GM18858 (cell line): ENCODE measurements around the gene NCAM1.
"Not testable (repeated sequence)": the region's sequence is repeated elsewhere in the genome, so short reads cannot be mapped to it uniquely, and the experiment has no call there.

Experiments
- ATAC-seq: cut with Tn5 transposase; IDR thresholded peaks from one replicate; pipeline ENCODE4 v1.9.1; 2021; ENCODE audit not compliant: unreplicated experiment

NCAM1 gene

GRCh38 chr11:112961146-112961668 is at the start of gene NCAM1:
NCAM1 (plus strand) TSS chr11:112961420.
- no peak for ATAC-seq

GRCh38 chr11:112922606-112923005 is 38.6 kb upstream of the NCAM1 start:
- ATAC-seq: no peak

DNA sequence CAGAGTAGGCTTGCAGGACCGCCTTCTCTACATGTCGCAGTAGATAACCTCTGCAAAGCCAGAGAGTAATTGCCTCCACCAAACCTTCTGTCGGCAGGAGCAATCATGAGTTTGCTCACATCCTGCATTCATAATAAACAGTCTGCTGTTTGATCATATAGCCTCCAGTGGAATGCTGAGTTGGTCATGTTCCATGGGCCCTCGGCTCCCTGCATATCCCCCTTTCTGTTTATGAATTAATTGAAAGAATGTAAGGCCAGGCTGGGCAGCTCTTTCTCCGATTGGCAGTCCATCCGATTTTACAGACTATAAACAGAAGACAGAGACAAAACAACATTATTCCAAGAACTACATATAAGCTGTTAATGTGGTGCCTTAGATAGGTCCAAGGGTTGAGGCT is 36.4 kb upstream of the NCAM1 start:
- ATAC-seq: not testable (repeated sequence)

DNA sequence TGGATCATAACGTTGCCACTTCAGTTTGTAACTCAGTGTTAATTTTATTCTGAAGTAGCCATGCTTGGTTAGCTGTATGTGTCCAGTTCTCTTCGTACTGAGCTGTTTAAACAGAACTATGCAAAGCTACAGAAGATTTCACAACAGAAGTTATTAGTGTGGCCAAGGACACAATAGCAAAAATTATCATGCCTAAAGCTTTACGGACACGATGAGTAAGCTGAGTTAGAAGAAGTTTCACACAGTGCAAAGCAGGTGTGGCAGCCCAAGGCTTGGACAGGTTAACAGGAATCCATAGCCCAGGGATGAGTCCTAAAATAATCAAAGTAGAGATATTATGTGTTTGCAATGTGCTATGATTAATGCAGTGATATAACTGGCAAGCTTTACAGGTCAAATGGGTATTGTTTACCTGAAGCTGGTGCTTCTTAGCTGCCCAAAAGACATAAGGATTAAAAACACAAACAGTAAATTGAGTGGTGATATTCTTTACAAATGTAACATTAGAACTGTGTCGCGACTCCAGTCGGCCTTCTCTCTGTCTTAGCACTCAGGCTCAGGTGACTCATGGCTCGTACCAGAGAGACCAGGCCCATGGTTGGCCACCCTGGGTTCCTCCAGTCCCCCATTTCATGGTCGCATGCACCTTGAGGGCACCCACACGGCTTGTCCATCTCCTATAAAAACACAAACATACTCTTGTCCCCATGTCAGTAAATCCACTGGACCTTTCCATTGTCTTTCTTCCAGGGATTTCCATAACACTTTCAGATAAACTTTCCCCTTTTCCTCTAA is 35.5 kb upstream of the NCAM1 start:
- ATAC-seq: no peak

DNA sequence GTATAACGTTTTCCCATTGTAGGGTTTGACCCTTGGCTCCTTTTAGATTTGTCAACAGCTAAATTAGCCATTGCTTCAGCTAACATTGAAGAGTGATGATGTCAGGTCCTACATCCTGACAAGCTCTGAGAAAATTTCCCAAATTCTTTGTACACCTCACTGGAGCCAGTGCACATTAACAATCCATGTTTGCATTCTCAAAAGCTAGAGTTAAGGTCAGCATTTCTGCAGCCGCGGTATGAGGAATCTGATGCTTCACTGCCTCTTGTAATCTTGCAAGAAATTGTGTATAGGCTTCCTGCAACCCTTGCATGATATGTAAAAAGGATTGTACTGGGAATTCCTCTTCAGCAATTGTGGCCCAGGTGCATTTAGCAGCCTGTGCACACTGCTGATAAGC is 33.1 kb upstream of the NCAM1 start:
- ATAC-seq: no peak

- no peak for ATAC-seq
Observed at GRCh38 chr11:112929432-112929831, 31.8 kb upstream of the NCAM1 start.

DNA sequence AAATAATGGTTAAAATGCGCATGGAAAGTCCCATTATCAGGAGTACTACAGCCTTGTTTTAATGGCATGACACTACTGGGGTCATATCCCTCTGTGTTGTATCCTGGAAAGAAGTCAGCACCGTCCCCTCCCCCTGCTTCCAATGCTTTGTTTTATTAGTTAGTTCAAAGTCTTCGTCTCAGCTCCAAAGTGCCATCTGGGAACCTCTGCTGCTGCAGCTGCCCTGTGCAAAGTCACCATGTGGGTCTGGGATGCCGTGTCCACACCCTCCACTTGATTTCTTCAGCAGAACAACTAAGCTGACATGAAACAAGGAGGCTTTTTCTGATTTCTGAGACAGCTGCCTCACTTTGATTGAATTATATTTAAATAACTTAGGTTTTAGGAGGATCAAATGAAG is 29.5 kb upstream of the NCAM1 start:
- ATAC-seq: no peak

DNA sequence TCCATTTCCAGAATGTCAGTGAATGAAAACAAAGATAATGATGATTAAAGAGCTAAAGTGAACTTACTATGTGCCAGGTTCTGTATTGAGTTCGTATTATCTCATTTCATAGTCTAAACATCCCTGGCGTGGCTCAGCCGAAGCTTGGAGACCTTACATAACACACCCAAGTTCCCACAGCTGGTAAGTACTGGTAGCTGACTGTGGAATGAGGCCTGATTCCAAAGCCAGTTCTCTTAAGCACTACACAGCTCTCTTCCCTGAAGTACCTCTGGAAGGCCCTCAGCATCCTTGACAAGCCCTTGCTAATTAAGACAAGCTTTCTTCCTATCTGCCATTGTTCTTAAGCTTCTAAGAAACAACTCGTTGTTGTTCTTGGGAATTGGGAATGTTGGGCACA is 28.6 kb upstream of the NCAM1 start:
- ATAC-seq: no peak

- ATAC-seq: no peak
Observed at GRCh38 chr11:112933970-112934369, 27.2 kb upstream of the NCAM1 start.

DNA sequence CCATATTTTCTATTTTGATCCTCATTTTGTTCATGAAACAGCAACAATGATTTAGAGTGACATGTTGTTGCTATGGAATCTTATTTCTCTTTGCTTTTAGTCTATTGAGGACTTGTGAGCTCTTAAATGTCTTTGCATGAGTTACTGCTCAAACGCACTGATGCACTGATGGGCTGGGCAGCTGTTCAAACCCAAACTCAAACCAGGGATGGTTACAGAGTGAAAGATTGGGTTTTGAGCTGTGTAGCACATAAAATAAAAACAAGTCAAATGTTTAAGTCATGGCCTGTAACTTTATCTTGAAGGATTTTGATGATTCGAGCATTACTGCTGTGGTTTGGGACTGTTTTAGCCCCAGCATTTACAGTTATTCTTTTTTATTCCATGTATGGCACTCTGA is 20.1 kb upstream of the NCAM1 start:
- ATAC-seq: no peak

DNA sequence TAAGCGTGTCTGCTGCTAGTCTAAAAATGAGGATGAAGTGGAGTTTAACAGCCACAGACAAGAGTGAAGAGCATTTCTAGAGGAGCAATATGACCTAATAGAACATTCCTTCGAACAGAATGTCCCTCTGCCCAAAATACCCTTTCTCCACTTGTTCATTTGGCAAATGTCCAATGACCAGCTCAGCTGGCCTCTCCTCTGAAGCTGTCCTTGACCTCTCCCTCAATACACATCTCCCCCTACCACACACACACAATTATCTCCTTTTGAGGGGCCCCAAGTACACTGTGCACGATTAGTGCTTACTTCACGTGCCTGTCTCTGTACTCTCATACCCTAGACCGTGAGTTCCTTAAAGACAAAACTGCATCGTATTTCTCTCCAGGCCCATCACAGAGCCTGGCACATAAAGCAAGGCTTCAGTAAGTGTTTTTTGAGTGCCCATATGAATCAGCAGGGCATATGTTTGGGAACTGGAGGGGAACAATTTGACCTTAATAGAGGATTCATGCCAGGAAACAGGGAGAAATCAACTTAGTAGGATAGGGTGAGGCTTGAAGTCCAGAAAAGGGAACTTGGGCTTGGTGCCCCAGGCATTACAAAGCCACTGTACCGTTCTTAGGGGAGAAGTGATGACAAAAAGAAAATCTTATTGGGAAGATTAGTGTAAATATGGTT is 18.1 kb upstream of the NCAM1 start:
- no peak for ATAC-seq

DNA sequence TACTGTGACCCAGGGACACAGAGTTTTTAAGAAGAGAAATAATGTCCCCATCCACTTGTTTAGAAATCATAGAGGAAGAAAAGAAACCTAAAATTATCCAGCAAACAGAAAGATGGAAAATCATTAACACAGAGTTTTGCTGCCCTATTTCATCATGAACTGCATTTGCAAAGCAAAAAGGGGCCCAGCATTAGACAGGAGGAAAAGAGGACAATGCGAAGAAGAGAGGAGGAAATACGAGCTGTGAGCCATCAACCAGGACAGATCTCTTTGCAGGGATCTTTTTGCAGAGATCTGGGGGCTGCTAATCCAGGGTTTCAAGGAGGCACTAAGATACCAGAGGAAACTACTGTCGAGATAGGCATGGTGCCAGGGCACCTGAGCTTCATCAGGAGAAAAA is 14.4 kb upstream of the NCAM1 start:
- no peak for ATAC-seq

GRCh38 chr11:112949781-112950575 is 11.2 kb upstream of the NCAM1 start:
- no peak for ATAC-seq

DNA sequence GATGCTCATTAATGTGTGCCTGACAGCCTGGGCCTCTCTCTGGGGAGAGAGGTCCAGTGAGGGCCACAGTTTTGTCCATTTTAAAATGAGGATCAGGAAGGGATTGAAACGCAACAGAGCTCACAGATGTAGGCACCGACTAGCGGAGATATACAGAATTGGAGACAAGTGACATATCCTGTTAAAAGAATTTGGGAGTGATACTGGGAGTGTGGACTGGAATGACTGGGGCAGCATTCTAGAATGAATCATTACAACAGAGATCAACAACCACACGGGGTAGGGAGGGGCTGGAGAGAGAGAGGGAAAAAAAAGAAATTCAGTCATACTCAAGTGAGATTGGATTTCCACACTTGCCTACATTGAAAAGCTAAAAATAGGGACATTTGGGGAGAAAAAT is 2.5 kb upstream of the NCAM1 start:
- ATAC-seq: no peak

DNA sequence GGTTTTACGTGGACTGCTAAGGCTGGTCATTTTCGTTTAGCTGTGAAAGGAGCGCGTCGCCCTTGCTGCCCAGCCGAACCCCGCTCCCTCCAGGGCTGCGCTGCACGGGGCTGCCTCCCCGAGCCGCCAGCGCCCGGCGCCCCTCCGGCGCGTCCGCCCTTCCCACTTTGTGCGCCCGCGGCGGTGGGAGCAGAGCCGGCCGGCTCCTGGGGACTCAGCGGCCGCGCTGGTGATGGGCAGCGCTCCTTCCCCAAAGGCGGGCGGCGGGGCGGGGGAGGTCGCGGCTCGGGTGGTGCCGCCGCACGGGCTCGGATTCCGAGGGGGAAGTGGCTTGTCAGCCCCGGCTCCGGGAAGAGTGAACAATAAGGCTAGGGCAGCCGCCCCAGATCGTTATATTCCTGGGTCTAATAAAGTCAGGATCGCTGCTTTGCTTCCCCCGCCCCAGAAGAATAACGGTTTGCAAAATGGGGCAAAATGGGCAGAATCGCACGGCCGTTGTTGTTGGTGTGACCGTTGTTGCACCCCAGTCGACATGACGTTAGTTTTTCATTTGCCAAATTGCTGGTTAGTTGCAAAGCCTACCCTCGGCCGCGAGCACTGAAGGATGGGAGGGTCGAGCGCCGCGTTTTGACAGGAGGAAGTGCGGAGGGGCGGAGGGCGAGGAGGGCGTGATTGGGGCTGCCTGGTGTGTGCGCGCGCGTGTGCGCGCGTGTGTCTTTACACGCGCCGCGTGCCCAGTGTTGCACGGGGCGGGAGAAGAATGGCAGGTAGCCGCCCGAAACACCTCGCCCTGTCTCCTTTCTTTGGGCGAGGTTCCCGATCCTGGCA is 745 bp downstream of the NCAM1 start:
- no peak for ATAC-seq

DNA sequence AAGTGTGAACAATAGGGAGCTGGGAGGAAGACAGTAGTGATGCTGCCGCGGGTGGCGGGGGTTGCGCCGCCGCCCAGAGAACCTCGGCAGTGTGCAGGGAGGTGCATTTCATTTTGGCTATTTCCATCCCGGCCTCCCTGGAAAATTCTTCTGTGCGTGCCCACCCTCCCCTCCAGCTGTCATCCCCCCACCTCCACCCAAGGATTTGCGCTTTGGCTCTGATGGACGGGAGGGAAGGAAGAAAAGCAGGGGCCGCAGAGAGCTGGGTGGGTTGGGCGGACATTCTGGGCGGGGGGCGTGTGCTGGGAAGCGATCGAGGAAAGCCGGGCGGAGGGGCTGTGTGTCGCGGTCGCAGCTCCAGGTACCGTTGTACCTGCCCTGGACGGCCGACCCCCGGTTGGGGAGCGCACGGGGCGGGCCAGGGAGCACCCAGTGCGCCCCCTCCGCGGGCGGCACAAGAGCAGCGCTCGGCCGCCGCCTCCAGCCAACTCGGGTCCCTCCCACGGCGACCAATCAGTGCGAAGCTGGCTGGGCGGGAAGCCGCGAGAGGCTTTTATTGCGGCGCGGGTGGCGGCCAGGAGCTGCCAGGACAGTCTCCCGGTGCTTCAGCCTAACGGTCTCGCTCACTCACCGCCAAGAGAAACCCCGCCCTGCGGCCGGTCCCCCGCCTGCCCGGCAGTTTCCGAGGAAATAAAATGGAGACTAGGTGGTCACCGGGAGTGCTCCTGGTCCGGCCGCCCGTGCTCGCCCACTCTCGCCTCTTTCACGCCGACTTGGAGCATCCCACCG is 1.6 kb downstream of the NCAM1 start:
- ATAC-seq: no peak

GRCh38 chr11:112963368-112963955 is 2.2 kb downstream of the NCAM1 start:
- no peak for ATAC-seq

- no peak for ATAC-seq
Observed at GRCh38 chr11:112965656-112966055, 4.4 kb downstream of the NCAM1 start.

- no peak for ATAC-seq
Observed at GRCh38 chr11:112966561-112966960, 5.3 kb downstream of the NCAM1 start.

GRCh38 chr11:112967082-112967481 is 5.9 kb downstream of the NCAM1 start:
- ATAC-seq: no peak
